Measurements from ENCODE around the gene ANKRD34C.

DNA sequence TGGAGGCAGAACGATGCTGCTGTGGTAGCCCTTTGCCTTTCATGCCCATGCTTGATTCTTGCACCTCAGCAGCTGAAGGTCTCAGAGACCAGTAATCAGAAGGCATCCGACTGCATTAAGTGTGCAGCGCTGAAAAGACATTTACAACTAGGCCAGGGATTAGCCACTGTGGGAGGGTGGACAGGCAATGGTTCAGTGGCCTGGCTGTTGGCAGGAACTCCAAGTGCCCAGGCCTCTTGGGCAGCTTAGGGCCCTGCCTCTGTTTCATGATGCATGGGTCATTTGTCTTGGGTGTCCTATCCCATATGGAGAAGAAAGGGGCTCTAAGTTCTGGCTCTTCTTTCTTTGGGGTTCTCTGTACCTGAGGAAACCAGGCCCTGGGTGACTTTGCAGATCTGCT is 39.8 kb downstream of the ANKRD34C start:
- TF ChIP-seq TAF1 (IDR thresholded peaks at IDR 0.05; ENCODE audit: low read depth): no peak
- no peak for TF ChIP-seq CTCF (IDR thresholded peaks at IDR 0.05; ENCODE audit: poor library complexity, severe bottlenecking)
- no peak for TF ChIP-seq MXI1 (conservative IDR thresholded peaks at IDR 0.05; ENCODE audit: poor library complexity, severe bottlenecking)

Data from neural cell (in vitro differentiated cells).